ENCODE data around the gene FGGY. TPM values are rescaled to one million over a fixed set of nuclear protein-coding genes. Genes with fewer than 3 reads are reported as not detected.

FGGY gene
- total and polyA plus RNA-seq, 11 donors: 7.2 to 42.9 (median 32.0) TPM

GRCh38 chr1:59674595-59674994 is 377.7 kb downstream of the FGGY start:
- ATAC-seq: peak; percentile 48 to 53 (median 50)
- 66 to 85% (median 74%) methylated on average over 2 of the region's 2 CpGs for WGBS, 4 donors

GRCh38 chr1:59675936-59676335 is 379.0 kb downstream of the FGGY start:
- 91 to 96% (median 94%) methylated on average over 2 of the region's 2 CpGs for WGBS, 4 donors
- Histone ChIP-seq H3K4me1 (peaks cover 0 to 65% (median 11%) of the 10 kb centered on the region in 12 donors), H3K27me3 (no peaks in the 10 kb centered on the region), H3K4me3 (no peak overlapping the region), H3K36me3 (no peaks in the 10 kb centered on the region), H3K9me3 (no peaks in the 10 kb centered on the region), H3K27ac (peak overlapping the region in 2 of 12 donors; percentile 27 to 72)
- intact Hi-C loops (cut with DNase I): loop anchor here in 1 of 10 donors (10.0 kb wide), 1 partner anchor 381 kb away; the partner anchor contains the start of gene FGGY
- ATAC-seq: no peak
- DNase-seq: no peak
- TF ChIP-seq POLR2A (IDR thresholded peaks at IDR 0.05): no peak
- TF ChIP-seq CTCF (IDR thresholded peaks at IDR 0.05): no peak

More at GRCh38 chr1:59674595-59674994, 377.7 kb downstream of the FGGY start:
- DNase-seq: peak in 1 of 5 donors; percentile 29
- Histone ChIP-seq H3K27me3 (no peaks in the 10 kb centered on the region), H3K36me3 (no peaks in the 10 kb centered on the region), H3K4me1 (peaks cover 0 to 77% (median 20%) of the 10 kb centered on the region in 12 donors), H3K9me3 (no peaks in the 10 kb centered on the region), H3K27ac (peak overlapping the region; percentile 0 to 82 (median 53)), H3K4me3 (no peak overlapping the region)
- TF ChIP-seq POLR2A (IDR thresholded peaks at IDR 0.05) (no peak), CTCF (IDR thresholded peaks at IDR 0.05) (no peak)
- intact Hi-C loops (cut with DNase I): loop anchor here in 1 of 10 donors (10.0 kb wide), 1 partner anchor 380 kb away; the partner anchor contains the start of gene FGGY

GRCh38 chr1:59678040-59678439 is 381.1 kb downstream of the FGGY start:
- no peak for ATAC-seq

More at GRCh38 chr1:59678040-59678439, 381.1 kb downstream of the FGGY start:
- H3K27ac ChIP-seq: peak overlapping the region in 10 of 12 donors; percentile 5 to 60 (median 19)
- no peaks in the 10 kb centered on the region for H3K36me3 ChIP-seq
- TF ChIP-seq POLR2A (IDR thresholded peaks at IDR 0.05) (no peak), CTCF (IDR thresholded peaks at IDR 0.05) (no peak)
- intact Hi-C loops (cut with DNase I): loop anchor here in 1 of 10 donors (10.0 kb wide), 1 partner anchor 383 kb away; the partner anchor contains the start of gene FGGY
- no peaks in the 10 kb centered on the region for H3K9me3 ChIP-seq
- no peak overlapping the region for H3K4me3 ChIP-seq
- peaks cover 0 to 54% (median 11%) of the 10 kb centered on the region in 12 donors for H3K4me1 ChIP-seq
- 52 to 67% (median 62%) methylated on average over 1 of the region's 1 CpG for WGBS, 4 donors
- no peak for DNase-seq
- H3K27me3 ChIP-seq: no peaks in the 10 kb centered on the region
